C4-2B (cell line): ENCODE results near the gene ENAH.
A peak's percentile ranks its signal among the peaks of the same experiment; 100 is the strongest.

Source experiments
- H3K27ac ChIP-seq: fragments of 450-650 bp; 2 replicates; pipeline ENCODE4 v1.5.1; 2017
- ZFX ChIP-seq: fragments of 450-650 bp; IDR thresholded peaks from 2 replicates; pipeline ENCODE4 v1.6.1; 2017
- TF ChIP-seq, protein P1 (sequence below): fragments of 450-650 bp; conservative IDR thresholded peaks from 2 replicates; pipeline ENCODE4 v1.5.1; 2017; ENCODE audit warnings: mild to moderate bottlenecking

ENAH gene

DNA sequence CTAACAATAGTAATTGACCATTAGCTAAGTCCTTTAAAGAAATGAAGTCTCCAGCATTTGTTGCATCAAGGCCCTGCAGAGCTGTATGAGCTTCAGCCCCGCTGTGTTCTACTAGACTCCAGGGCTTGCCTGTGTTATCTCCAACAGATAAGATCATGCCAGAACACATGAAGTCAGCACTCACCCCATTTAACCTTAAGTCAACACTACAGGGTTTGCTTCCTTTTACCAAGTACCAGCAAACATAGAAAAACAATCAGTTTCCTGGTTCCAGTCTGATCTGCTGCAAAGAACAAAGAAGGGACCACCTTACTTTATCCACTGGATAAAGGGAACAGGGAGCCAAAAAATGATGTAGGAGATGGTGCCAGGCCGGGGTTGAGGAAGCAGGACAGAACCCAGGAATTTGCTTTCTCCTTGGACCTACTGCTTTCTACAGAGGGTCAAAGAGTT is 41.3 kb upstream of the ENAH start:
- TF ChIP-seq, protein P1, sequence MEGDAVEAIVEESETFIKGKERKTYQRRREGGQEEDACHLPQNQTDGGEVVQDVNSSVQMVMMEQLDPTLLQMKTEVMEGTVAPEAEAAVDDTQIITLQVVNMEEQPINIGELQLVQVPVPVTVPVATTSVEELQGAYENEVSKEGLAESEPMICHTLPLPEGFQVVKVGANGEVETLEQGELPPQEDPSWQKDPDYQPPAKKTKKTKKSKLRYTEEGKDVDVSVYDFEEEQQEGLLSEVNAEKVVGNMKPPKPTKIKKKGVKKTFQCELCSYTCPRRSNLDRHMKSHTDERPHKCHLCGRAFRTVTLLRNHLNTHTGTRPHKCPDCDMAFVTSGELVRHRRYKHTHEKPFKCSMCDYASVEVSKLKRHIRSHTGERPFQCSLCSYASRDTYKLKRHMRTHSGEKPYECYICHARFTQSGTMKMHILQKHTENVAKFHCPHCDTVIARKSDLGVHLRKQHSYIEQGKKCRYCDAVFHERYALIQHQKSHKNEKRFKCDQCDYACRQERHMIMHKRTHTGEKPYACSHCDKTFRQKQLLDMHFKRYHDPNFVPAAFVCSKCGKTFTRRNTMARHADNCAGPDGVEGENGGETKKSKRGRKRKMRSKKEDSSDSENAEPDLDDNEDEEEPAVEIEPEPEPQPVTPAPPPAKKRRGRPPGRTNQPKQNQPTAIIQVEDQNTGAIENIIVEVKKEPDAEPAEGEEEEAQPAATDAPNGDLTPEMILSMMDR: no peak
- TF ChIP-seq ZFX: no peak
- H3K27ac ChIP-seq: peak overlapping the region; percentile 87

DNA sequence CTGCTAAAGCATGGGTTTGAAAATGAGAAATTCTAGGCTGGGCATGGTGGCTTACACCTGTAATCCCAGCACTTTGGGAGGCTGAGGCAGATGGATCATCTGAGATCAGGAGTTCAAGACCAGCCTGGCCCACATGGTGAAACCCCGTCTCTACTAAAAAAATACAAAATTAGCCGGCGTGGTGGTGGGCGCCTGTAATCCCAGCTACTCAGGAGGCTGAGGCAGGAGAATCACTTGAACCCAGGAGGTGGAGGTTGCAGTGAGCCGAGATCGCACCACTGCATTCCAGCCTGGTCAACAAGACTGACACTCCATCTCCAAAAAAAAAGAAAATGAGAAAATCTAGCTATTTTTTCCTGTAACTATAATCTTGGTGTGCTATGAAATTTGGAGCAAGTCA is 40.8 kb upstream of the ENAH start:
- H3K27ac ChIP-seq: peak overlapping the region; percentile 87

DNA sequence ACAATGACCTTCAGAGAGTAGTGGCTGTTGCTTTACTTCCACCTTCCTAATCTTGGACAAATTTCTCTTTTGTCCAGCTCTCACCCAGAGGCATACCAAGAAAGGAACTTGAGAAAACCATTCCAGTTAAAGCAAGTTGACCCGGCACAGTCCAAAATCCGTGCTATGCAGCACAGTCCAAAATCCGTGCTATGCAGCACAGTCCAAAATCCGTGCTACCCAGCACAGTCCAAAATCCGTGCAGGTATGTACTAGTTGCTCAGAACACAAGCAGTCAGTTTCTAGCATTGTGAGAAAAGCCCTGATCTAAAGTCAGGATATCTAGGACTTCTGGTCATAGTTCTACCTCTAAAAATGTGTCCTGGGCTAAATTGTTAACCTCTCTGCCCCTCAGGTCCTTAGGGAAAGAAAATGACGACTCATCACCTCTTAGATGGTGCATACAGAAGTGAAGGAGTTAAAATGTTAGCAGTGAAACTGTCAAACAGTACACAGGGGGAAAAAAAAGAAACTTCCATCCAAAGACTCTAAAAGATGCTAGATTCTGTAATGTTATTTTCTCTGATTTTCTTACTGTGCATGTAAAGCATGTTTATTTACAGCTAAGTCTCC is 40.3 kb upstream of the ENAH start:
- TF ChIP-seq ZFX: no peak
- TF ChIP-seq, protein P1: no peak
- H3K27ac ChIP-seq: peak overlapping the region; percentile 87

DNA sequence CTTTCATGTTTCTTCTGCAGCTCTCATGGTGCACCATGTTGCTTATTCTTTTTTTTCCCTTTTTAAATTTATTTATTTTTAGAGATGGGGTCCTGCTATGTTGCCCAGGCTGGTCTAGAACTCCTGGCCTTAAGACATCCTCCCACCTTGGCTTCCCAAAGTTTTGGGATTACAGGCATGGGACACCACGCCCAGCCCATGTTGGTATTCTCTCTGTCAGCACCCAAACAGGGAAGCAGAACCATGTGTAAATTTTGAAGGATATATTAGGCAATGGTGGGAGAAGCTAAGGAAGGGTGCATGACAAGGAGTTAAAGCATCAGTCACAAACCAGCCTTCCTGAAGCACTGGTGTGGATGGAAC is 39.6 kb upstream of the ENAH start:
- TF ChIP-seq, protein P1: no peak
- TF ChIP-seq ZFX: no peak
- peak overlapping the region; percentile 87 for H3K27ac ChIP-seq

DNA sequence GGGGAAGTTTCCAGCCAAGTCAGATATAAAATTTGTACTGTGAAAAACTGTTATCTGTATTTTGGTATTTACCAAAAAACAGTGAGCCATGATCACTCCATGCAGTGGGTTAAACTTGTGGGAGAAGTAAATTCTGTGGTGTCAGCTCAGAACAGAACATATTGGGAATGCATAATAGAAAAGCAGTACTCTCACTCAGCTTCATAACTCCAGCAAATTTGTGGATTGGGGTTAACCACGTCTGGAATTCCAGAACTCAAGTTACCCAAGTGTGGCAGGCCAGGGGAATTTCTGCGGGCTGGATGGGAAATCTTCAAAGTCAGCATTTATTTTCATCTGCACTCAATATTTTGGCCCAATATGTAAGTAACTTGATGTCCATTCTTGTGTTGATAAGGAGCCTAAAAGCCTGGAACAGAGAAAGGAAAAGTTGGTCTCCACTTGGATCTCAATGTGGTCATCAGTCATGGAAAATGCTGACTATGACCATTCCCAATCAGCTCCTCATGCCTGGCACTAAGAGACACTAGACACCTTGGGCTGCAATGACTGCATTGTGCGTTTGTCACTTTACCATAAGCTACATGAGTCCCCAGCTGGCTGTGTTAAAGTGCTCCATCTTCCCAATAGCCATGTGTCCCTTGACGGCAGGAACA is 39.1 kb upstream of the ENAH start:
- TF ChIP-seq, protein P1: no peak
- no peak for TF ChIP-seq ZFX
- H3K27ac ChIP-seq: peak overlapping the region; percentile 18; the same call in 1 of the 2 replicates

DNA sequence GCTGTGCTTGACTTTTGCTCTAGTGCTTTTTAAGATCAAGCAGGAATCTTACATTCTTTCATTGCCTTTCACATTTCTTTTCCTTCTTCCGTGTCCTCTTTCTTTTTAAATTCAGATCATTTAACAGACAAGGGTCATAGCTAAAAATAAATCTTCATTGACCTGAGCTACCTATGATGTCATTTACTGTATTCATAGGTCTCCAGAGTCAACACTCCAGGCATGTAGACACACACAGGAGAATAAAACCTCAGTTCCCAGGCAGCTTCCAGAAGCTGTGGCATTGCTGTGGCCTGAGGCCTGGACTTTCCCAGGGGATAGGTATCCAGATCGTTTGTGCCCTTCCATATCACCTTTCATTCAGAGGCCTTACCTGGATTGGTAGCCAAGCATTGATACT is 38.5 kb upstream of the ENAH start:
- H3K27ac ChIP-seq: peak overlapping the region; percentile 18; the same call in 1 of the 2 replicates
- TF ChIP-seq, protein P1: no peak
- no peak for TF ChIP-seq ZFX

DNA sequence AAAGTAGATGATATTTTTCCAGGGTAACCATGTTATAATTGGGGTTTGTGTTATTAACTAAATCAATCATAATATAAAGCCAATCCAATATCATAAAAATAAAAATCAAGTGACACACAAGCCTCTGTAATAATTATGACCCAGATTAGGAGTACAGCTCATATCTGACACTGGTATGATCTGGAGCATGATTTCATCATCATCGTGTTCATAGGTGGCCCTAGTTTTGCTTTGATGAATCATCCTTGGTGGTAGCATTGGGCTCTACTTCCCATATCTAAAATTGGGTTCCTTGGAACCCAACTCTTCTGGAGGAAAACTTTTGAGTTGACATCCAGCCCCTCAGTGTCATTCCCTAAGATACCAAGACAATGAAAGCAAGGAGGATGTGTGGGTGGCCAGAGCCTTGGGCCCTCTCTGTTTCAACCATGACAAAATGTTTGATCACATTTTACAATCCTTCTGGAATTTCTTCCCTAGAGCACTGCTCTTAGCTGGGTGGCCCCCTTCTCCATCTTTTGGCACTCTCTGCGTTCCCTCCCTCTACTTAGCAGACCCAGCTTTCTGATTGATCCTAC is 37.0 kb upstream of the ENAH start:
- H3K27ac ChIP-seq: no peak overlapping the region
- TF ChIP-seq ZFX: no peak
- TF ChIP-seq, protein P1: no peak
